Measurements from ENCODE around the gene NEURL4.

Gene NEURL4

DNA sequence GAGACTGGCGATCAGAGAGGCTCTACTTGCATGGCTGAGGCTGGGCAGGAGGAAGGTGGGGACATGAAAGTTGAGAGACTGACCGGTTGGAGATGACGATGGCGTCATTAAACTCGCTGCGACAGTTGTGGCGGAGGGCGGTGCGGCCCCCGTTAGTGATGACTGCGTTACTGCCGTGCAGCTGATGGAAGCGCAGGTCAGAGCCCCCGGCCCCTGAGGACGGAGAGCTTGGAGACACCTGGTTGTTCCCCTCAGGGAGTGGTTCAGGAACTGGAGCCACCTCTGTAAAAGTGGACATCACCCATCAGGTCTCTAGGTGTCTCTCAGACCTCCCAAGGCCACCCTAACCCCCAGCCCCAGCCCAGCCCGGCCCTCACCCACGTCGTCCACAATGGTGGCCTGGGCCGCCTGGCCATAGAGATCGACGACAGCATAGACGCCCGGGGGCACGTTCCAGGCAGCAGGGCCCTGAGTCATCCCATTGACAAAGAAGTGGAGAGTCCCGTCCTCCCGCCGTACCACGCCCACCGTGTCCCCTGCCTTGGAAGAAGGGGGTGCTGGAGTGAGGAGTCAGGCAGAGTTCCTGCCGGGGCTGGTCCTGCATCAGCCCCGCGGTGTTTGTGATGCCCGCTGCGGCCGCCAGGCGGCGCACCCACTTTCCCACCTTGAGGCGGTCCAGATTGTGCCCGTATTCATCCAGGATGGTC, 5.3 kb downstream of the NEURL4 start:
- H3K4me3 ChIP-seq (replicated peaks; ENCODE audit: low read depth, low read length) = no peak overlapping the region
- peak; percentile 95 for TF ChIP-seq CTCF (IDR thresholded peaks at IDR 0.05; ENCODE audit: low read depth, low read length, missing control alignments)
- DNase-seq (ENCODE audit: extremely low read depth, low read depth) = no peak

- no peak for DNase-seq (ENCODE audit: extremely low read depth, low read depth)
- no peak for TF ChIP-seq CTCF (IDR thresholded peaks at IDR 0.05; ENCODE audit: low read depth, low read length, missing control alignments)
- no peak overlapping the region for H3K4me3 ChIP-seq (replicated peaks; ENCODE audit: low read depth, low read length)
These were observed 6.5 kb downstream of the NEURL4 start for GRCh38 chr17:7322520-7323194.

- DNase-seq (ENCODE audit: extremely low read depth, low read depth) = no peak
- TF ChIP-seq CTCF (IDR thresholded peaks at IDR 0.05; ENCODE audit: low read depth, low read length, missing control alignments) = no peak
- H3K4me3 ChIP-seq (replicated peaks; ENCODE audit: low read depth, low read length) = no peak overlapping the region
These were observed 7.7 kb downstream of the NEURL4 start for GRCh38 chr17:7321466-7321865.

DNA sequence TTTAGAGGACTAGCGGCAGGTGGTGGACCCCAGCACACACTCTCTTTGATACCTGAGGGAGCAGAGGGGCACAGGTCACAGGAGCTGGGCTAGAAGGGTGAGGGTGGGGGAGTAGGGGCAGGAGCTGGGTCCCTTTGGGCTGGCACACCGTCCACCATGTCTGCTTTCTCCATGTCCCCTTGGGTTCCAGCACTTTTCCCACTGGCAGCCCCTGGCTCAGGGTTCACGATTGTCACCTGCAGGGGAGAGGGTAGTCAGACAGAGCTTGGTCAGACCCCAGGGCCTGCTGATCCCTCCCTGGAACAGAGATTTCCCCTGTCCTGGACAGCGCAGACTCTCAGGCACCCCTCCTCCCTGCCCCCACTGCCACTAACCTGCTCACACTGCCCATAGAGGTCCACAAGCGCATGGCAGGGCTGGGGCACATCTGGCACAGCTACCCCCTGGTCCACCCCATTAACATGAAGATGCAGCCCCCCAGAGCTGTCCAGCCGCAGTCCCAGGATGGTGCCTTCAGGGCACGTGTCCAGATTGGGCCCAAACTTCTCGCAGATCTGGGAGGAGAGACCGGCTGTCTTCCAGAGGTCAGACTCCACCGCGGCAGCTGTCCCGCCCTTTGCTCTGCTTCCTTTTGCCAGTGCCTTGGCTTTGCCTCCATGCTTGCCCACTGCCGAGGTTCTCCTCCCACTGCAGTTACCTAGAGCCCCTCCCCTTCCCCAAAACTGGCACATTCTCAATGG, 10.8 kb downstream of the NEURL4 start:
- no peak for TF ChIP-seq CTCF (IDR thresholded peaks at IDR 0.05; ENCODE audit: low read depth, low read length, missing control alignments)
- no peak overlapping the region for H3K4me3 ChIP-seq (replicated peaks; ENCODE audit: low read depth, low read length)
- no peak for DNase-seq (ENCODE audit: extremely low read depth, low read depth)

- H3K4me3 ChIP-seq (replicated peaks; ENCODE audit: low read depth, low read length) = no peak overlapping the region
- DNase-seq (ENCODE audit: extremely low read depth, low read depth) = no peak
- TF ChIP-seq CTCF (IDR thresholded peaks at IDR 0.05; ENCODE audit: low read depth, low read length, missing control alignments) = no peak
These were observed 11.9 kb downstream of the NEURL4 start for GRCh38 chr17:7317161-7317803.

- no peak for TF ChIP-seq CTCF (IDR thresholded peaks at IDR 0.05; ENCODE audit: low read depth, low read length, missing control alignments)
- H3K4me3 ChIP-seq (replicated peaks; ENCODE audit: low read depth, low read length) = peak overlapping the region; percentile 66
- DNase-seq (ENCODE audit: extremely low read depth, low read depth) = no peak
These were observed 13.4 kb downstream of the NEURL4 start for GRCh38 chr17:7315570-7316235.

Data from HFF-Myc (cell line).